Keratinocyte (primary cell): ENCODE measurements around the gene DAB1. TPM values are rescaled to one million over a fixed set of nuclear protein-coding genes. Genes with fewer than 3 reads are reported as not detected.

Source experiments
- DNase-seq: peaks from one replicate; pipeline ENCODE4 v3.0.0-alpha.2; 2011; ENCODE audit warnings: low read depth, missing footprints, low spot score
- FAIRE-seq: peaks from 2 replicates; lab custom pipeline; 2011; peaks lifted over from hg19 to GRCh38; lab: Jason Lieb, UNC
- H2AFZ ChIP-seq: 2 replicates; pipeline ENCODE4 v1.6.0; 2012; ENCODE audit warnings: low read length, control low read depth, inconsistent platforms; ENCODE audit not compliant: control insufficient read depth
- H3K27ac ChIP-seq: 2 replicates; pipeline ENCODE4 v1.5.1; 2011; ENCODE audit warnings: low read length; ENCODE audit not compliant: control insufficient read depth, insufficient read depth
- H3K27me3 ChIP-seq: 3 replicates; pipeline ENCODE4 v1.6.0; 2011; ENCODE audit warnings: low read length; ENCODE audit not compliant: control insufficient read depth, insufficient read depth; ENCODE audit errors: extremely low read depth
- H3K36me3 ChIP-seq, 2 experiments: 2 replicates in 1 of 2; 3 replicates in 1 of 2; pipeline ENCODE4 v1.5.1; 2011; ENCODE audit warnings: low read length in 2 of 2, mild to moderate bottlenecking in 1 of 2; ENCODE audit not compliant: control insufficient read depth in 2 of 2, insufficient read depth in 2 of 2; ENCODE audit errors: extremely low read depth in 1 of 2
- H3K4me1 ChIP-seq: 3 replicates; pipeline ENCODE4 v1.5.1; 2011; ENCODE audit warnings: low read length; ENCODE audit not compliant: control insufficient read depth, insufficient read depth; ENCODE audit errors: extremely low read depth
- H3K4me2 ChIP-seq: 3 replicates; pipeline ENCODE4 v1.6.0; 2011; ENCODE audit warnings: low read depth, low read length; ENCODE audit not compliant: control insufficient read depth, insufficient read depth; ENCODE audit errors: extremely low read depth
- H3K4me3 ChIP-seq, 3 experiments: fragments of 200-600 bp in 1 of 3; sonication (generic) in 1 of 3; 2 replicates in 2 of 3; 3 replicates in 1 of 3; pipeline ENCODE4 v1.5.1; 2011 to 2016; ENCODE audit warnings: low read length in 3 of 3, mild to moderate bottlenecking in 3 of 3, control low read depth in 2 of 3, inconsistent platforms in 1 of 3, low read depth in 1 of 3, mixed read lengths in 1 of 3, mixed run types in 1 of 3, moderate library complexity in 1 of 3; ENCODE audit not compliant: control insufficient read depth in 2 of 3, insufficient read depth in 2 of 3; ENCODE audit errors: extremely low read depth in 1 of 3
- H3K79me2 ChIP-seq: 2 replicates; pipeline ENCODE4 v1.6.0; 2012; ENCODE audit warnings: low read length; ENCODE audit not compliant: control insufficient read depth, insufficient read depth
- H3K9ac ChIP-seq: 3 replicates; pipeline ENCODE4 v1.6.0; 2011; ENCODE audit warnings: low read length; ENCODE audit not compliant: control insufficient read depth, insufficient read depth; ENCODE audit errors: extremely low read depth
- H3K9me1 ChIP-seq: 3 replicates; pipeline ENCODE4 v1.6.0; 2011; ENCODE audit warnings: low read length; ENCODE audit not compliant: control insufficient read depth, insufficient read depth; ENCODE audit errors: extremely low read depth
- H3K9me3 ChIP-seq: 2 replicates; pipeline ENCODE4 v1.5.1; 2012; ENCODE audit warnings: low read depth, low read length; ENCODE audit not compliant: control insufficient read depth
- H4K20me1 ChIP-seq: 3 replicates; pipeline ENCODE4 v1.6.0; 2011; ENCODE audit warnings: low read length; ENCODE audit not compliant: control insufficient read depth, insufficient read depth; ENCODE audit errors: extremely low read depth
- EZH2 ChIP-seq: IDR thresholded peaks from one replicate; pipeline ENCODE4 v1.6.1; 2012; ENCODE audit warnings: inconsistent platforms, mild to moderate bottlenecking, low read length, moderate library complexity
- dilution Hi-C: fragments of 300-500 bp; cut with MboI; formaldehyde crosslinking; loops from one replicate; pipeline ENCODE4 v1.7.0; 2020; ENCODE audit warnings: low sequenced_read_pairs; ENCODE audit not compliant: extremely low pct_ligation_motif_present
- polyA plus RNA-seq, 5 experiments: library from polyadenylated mRNA; depleted of rRNA in 3 of 5; stranded (reverse) in 3 of 5; stranded (forward) in 1 of 5; unstranded in 1 of 5; fragments of >200 nt; gene quantifications; 1 replicate in 1 of 5; 2 replicates in 3 of 5; 3 replicates in 1 of 5; pipeline versions ENCODE4 v1.2.1 to v1.2.3, GENCODE V29; 2011 to 2012; ENCODE audit warnings: missing spikeins in 2 of 5, low read depth in 1 of 5, low replicate concordance in 1 of 5
- TF ChIP-seq, protein P1 (sequence below), 3 experiments: IDR thresholded peaks in 1 of 3; conservative IDR thresholded peaks in 1 of 3; optimal IDR thresholded peaks in 1 of 3; 2 replicates in 2 of 3; 3 replicates in 1 of 3; pipeline versions ENCODE3 to v1.5.1; 2011; ENCODE audit warnings: low read length in 3 of 3, mild to moderate bottlenecking in 3 of 3, moderate library complexity in 2 of 3, control low read depth in 1 of 3, inconsistent platforms in 1 of 3; ENCODE audit not compliant: insufficient read depth in 2 of 3; ENCODE audit errors: extremely low read depth in 1 of 3

DAB1 gene
- polyA plus RNA-seq, 1 donor (not counting 4 experiments of a cell fraction or from before 2014, with no cell fraction given): 0.01 TPM

DNA sequence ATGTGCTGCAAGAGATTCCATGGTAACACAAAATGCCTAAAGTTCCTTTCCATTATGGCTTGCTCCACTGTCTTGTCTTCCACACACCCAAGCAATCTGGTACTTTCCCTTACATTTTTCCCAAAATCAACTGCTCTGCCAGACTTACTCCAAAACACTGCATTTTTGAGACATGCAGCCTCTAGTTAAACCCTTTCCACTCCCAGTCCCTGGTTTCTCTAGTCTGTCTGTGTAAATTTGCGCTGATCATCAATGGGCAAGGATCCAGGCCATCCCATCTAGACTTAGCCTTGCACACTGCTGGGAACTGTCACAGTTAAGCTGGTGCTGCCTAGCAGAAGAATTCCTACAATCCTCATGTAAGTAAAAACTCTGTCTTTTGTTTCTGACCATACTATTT is 47.8 kb downstream of the DAB1 start:
- H2AFZ ChIP-seq: no peak overlapping the region
- TF ChIP-seq EZH2: no peak
- TF ChIP-seq, protein P1, sequence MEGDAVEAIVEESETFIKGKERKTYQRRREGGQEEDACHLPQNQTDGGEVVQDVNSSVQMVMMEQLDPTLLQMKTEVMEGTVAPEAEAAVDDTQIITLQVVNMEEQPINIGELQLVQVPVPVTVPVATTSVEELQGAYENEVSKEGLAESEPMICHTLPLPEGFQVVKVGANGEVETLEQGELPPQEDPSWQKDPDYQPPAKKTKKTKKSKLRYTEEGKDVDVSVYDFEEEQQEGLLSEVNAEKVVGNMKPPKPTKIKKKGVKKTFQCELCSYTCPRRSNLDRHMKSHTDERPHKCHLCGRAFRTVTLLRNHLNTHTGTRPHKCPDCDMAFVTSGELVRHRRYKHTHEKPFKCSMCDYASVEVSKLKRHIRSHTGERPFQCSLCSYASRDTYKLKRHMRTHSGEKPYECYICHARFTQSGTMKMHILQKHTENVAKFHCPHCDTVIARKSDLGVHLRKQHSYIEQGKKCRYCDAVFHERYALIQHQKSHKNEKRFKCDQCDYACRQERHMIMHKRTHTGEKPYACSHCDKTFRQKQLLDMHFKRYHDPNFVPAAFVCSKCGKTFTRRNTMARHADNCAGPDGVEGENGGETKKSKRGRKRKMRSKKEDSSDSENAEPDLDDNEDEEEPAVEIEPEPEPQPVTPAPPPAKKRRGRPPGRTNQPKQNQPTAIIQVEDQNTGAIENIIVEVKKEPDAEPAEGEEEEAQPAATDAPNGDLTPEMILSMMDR (optimal IDR thresholded peaks at IDR 0.05 in 1 of 3, IDR thresholded peaks at IDR 0.05 in 1 of 3, conservative IDR thresholded peaks at IDR 0.05 in 1 of 3; ENCODE audit: extremely low read depth in 1 of 3, insufficient read depth in 2 of 3, low read length in 3 of 3): no peak
- H3K9me3 ChIP-seq: no peaks in the 10 kb centered on the region
- no peaks in the 10 kb centered on the region for H3K79me2 ChIP-seq
- H3K4me3 ChIP-seq: no peak overlapping the region
- H3K9me1 ChIP-seq: no peaks in the 10 kb centered on the region
- H3K27me3 ChIP-seq: no peaks in the 10 kb centered on the region
- H3K4me2 ChIP-seq: no peak overlapping the region
- DNase-seq: no peak
- no peak overlapping the region for H3K27ac ChIP-seq
- no peaks in the 10 kb centered on the region for H4K20me1 ChIP-seq
- no peak overlapping the region for H3K9ac ChIP-seq
- H3K36me3 ChIP-seq: no peaks in the 10 kb centered on the region
- dilution Hi-C loops: no loop called here
- no peaks in the 10 kb centered on the region for H3K4me1 ChIP-seq
- no peak for FAIRE-seq

DNA sequence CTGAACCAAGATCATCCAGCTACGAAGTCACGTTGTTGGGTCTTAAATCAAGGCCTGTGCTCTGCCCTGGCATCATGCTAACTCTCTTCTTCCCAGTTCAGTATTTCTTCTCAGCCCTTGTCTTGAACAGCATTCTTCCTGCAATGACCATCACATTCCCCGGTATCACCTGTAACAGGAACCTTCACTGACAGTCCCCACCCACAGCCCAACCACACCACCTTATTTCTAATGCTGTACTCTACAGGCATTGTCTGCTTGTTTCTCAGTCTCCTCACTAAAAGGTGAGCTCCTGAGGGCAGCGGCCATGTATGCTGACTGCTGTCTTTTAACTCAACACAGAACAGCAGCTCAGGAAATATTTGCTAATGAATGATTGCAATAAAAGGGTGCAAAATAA is 54.0 kb downstream of the DAB1 start:
- H3K4me3 ChIP-seq: no peak overlapping the region
- H3K79me2 ChIP-seq: no peaks in the 10 kb centered on the region
- H3K9me1 ChIP-seq: no peaks in the 10 kb centered on the region
- no peak for DNase-seq
- H4K20me1 ChIP-seq: no peaks in the 10 kb centered on the region
- no peak overlapping the region for H2AFZ ChIP-seq
- H3K27ac ChIP-seq: no peak overlapping the region
- no peaks in the 10 kb centered on the region for H3K36me3 ChIP-seq
- TF ChIP-seq EZH2: no peak
- TF ChIP-seq, protein P1 (optimal IDR thresholded peaks at IDR 0.05 in 1 of 3, IDR thresholded peaks at IDR 0.05 in 1 of 3, conservative IDR thresholded peaks at IDR 0.05 in 1 of 3; ENCODE audit: extremely low read depth in 1 of 3, insufficient read depth in 2 of 3, low read length in 3 of 3): no peak
- FAIRE-seq: no peak
- no peaks in the 10 kb centered on the region for H3K4me1 ChIP-seq
- H3K9ac ChIP-seq: no peak overlapping the region
- no peaks in the 10 kb centered on the region for H3K27me3 ChIP-seq
- H3K9me3 ChIP-seq: no peaks in the 10 kb centered on the region
- no peak overlapping the region for H3K4me2 ChIP-seq
- dilution Hi-C loops: no loop called here
